Activated CD8-positive, alpha-beta memory T cell treated with anti-CD3 and anti-CD28 coated beads, Interleukin-2, amount 50 U/mL, for 48 hours (primary cell): ENCODE data around the gene LUC7L3.
"Not testable (repeated sequence)": the region's sequence is repeated elsewhere in the genome, so short reads cannot be mapped to it uniquely, and the experiment has no call there.

Experiments used
- DNase-seq: peaks from one replicate; pipeline ENCODE4 v3.0.0-alpha.2; 2020

The LUC7L3 gene

DNA sequence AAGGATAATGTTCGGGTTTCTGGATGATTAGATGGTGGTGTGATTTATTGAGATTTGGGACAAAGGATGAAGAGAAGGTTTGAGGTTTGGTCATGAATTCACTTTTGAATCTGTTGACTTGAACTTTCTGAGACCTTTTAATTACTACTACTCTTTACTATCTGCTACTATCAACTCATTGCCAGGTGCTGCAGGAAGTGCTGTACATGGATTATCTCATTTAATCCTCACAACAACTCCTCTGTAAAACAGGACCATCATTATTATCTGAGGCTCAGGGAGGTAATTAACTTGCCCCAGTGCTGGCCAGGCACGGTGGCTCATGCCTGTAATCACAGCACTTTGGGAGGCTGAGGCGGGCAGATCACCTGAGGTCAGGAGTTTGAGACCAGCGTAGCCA lies 8.8 kb upstream of the LUC7L3 start:
- DNase-seq = no peak

DNA sequence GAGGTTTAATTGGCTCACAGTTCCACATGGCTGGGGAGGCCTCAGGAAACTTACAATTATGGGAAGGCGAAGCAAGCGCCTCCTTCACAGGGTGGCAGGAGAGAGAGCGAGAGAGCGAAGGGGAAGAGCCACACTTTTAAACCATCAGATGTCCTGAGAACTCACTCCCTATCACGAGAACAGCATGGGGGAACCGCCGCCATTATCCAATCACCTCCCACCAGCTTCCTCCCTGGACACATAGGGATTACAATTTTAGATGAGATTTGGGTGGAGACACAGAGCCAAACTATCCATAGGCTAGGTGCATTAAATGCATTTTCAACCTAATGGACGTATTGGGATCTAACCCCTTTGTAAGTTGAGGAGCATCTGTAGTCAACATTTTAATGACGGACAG lies 6.8 kb upstream of the LUC7L3 start:
- no peak for DNase-seq

DNA sequence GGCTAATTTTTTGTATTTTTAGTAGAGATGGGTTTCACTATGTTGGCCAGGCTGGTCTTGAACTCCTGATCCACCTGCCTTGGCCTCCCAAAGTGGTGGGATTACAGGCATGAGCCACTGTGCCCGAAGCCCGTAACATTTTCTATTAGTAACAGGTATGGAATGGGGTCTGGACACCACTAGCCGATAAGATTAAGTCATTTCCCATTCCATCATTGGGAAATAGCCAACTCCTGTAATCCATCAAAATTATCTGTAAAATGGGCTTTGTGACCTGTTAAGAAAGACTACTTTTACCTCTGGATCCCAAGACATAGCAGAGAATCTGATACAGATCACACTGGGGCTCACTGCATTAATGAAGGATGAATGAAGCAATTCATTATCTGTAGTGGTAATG lies 3.9 kb upstream of the LUC7L3 start:
- no peak for DNase-seq

DNA sequence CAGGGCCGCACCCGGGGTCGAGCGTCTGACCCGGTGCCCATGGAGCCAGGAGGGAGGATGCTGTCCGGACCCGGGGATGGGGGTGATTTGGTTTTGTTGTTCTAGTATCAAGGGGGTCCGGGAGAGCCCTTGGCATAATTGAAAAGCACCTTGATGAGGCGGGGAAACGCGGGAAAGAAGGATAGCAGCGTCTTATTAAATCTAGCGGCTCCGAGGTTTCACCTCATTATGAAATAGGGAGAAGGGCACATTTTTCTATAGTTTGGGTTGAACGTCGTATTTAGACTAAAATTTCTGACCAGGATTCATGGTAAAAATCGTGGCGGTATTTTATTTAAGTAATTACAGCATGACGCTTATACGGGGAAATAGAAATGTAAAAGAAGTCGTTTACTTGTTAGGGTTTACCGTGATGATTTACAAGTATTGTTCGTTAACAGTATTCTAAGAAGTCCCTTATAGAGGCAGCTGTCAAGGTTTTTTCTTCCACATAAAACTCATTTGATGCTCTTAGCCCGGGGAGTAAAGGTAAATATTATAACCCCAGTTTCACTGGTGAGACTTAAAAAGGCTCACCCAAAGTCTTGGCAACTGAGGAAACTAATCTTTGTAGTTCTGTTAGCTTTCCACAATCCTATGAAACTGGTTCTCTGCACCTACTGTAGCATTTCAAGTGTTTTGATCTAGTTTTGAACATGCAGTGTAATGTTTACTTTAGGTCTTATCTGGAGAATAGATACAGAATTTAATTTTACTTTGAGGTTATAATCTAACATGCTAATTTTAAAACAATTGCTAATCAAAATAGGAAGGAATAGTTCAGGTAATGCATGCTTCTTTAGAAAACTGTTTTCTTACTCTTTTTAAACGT lies 756 bp downstream of the LUC7L3 start:
- DNase-seq = no peak

DNA sequence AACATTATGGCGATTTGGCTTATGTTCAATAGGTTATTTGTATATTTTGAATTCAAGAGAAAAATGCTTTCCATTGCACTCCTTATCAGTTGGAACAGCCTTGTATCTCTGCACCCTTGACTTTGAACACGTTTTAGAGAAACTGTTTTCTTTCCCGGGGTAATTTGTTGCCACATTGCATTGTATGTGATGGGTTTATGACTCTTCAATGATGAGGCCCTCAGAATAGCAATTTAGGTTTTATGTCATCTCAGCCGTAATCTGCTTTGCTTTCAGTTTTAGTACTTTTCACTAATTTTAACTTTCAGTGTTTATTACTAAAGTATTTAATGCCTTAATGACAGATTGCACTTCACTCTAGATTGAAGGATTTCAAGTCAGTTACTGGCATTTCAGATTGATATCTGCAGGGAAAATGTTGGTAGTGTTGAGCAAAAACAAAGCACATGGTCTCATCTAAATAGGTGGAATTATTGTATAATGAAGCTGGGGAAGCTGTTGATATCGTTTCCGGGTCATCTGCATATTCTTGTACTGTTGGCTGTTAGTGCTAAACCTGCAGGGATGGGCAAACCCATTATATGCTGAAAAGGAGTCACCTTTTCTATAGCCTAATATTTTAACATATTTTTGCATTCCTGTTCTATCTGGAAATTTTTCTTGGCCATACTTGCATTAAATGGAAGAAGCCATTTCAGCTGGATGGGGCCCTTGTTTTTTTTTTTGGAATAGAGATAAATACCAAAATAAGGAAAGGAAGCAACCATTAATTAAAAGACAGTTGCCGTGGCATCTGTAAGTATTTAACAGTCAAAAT lies 2.0 kb downstream of the LUC7L3 start:
- no peak for DNase-seq

DNA sequence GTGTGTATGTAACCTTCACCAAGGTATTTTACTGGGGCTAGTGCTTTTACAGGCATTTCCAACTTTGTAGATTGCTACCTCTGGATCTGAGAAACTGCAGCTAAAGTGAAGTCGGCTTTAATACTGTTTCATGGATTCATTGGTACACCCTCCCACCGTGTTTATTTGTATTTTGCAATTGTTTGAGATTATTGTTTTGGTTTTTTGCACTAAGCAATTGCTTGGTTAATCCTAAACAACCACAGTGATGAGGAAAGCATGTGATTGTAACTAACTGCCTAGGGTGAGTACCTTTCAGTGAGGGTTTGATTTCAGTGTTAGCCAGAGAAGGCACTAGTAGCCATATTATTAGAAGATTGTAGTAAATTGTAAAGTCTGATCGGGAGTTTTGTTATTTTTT lies 3.3 kb downstream of the LUC7L3 start:
- no peak for DNase-seq

DNA sequence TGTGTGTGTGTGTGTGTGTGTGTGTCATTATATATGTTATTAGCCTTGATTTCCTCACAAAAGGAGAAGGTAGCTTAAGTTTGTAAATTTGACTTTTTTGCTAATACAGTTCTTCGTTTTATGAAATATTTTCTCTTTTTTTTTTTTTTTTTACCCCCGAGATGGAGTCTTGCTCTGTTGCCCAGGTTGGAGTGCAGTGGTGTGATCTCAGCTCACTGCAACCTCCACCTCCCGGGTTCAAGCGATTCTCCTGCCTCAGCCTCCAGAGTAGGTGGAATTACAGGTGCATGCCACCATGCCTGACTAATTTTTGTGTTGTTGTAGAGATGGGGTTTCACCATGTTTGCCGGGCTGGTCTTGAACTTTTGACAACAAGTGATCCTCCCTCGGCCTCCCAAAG lies 5.2 kb downstream of the LUC7L3 start:
- DNase-seq = not testable (repeated sequence)

DNA sequence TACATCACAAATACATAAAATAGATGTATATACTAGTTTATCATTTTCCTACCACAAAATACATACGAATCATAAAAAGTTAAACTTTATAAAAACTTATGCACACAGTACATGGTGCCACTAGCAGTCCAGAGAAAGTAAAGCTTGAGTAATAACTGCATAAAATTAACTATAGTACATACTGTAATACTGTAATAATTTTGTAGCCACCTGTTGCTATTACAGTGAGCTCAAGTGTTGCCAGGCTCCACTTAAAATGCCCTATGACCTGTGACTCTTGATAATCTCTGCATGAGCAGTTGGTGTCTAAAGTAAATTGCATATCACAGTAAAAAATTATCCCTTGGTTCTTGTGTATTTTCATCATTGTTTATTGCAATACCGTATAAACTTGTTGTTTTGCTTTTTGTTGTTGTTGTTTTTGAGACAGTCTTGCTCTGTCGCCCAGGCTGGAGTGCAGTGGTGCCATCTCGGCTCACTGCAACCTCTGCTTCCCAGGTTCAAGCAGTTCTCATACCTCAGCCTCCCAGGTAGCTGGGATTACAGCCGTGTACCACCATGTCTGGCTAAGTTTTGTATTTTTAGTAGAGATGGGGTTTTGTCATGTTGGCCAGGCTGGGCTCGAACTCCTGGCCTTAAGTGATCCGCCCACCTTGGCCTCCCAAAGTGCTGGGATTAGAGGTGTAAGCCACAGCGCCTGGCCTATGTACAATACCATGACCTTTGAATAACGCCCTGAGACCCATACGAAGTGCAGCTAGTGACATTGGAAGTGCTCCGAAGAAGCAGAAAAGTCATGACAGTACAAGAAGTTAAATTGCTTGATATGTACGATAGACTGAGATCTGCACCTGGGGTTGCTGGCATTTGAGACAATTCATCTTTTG lies 6.6 kb downstream of the LUC7L3 start:
- DNase-seq = no peak

DNA sequence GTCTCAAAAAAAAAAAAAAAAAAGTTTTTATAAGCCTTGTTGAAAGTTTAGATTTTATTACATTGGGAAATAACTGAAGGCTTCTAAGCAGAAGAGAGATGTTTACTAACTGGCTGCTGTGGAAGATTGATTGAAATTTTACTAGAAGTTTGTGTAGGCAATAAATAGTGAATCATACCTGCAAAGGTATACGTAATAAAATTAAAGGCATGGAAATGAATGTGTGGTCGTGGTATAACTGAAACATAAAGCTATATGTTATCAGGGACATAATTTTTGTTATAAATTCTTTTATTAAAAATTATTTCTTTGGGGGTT lies 8.7 kb downstream of the LUC7L3 start:
- DNase-seq = no peak

DNA sequence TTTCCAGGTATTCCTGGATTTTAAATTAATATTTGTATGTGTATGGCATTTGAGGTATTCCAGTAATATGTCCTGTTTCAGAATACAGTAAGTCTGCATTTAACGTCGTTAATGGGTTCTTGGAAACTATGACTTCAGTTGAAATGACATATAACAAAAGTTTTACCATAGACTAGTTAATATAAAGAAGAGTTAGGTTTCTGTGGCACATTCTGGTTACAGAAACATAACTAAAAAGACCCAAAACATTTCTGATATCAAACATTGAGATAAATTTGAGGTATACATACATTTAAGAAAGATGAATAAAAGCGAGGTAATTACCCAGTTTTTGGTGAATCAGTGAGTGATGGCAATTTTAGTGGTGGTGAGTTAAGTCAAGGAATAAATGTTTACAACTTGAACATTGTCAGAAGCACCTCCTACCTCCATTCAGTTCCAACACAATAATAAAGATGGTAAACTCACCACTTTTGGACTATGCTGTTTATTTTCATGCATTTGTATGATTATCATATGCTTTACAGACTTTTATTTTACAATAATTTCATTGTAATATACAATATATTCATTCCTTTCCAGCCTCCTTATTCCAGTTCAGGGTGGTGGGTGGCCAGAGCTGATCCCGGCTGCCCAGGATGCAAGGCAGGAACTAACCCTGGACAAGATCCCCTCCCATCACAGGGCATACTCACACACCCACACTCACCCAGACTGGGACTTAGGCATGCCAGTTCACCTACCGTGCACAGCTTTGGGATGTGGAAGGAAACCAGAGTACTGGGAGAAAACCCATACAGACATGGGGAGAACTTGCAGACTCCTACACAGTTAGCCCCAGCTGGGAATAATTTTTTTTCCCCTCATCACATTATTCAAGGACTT lies 9.7 kb downstream of the LUC7L3 start:
- no peak for DNase-seq

DNA sequence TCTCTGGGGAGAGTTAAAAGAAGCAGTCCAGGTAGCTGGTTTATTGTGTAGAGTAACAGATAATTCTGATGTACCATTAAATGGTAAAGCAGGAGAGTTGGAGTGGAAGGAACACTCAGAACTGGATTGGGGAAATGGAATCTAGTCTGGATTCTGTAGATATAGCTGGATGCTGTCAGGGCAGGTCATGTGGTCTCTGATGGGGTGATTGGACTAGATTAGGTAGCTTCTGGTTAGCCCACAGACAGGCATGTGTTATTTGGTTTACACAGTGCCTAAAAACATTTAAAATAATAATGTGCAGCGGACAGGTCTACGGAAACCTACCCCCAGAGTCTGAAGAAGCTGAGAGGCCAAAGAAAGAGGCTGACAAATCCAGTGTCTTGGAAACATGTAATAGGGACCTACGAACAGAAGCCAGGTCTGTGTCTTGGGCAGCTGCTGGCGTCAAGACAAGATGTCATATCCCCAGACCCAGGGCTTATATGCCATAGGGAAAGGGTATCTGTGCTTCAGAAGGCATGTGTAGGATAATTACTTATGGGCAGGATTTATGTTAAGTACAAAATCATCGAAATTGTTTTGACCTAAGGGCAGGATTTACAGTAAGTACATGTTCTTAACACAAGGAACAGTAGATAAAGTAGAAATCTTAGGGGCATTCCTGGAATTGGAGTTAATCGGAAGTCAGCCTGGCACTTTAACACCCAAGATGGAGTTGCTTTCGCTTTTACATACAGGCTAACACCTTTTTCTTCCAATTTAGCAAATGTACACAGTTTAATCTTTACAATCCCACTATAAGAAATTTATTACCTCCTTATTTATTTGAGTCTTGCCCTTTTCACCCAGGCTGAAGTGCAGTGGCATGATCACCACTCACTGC lies 12.4 kb downstream of the LUC7L3 start:
- DNase-seq = no peak

DNA sequence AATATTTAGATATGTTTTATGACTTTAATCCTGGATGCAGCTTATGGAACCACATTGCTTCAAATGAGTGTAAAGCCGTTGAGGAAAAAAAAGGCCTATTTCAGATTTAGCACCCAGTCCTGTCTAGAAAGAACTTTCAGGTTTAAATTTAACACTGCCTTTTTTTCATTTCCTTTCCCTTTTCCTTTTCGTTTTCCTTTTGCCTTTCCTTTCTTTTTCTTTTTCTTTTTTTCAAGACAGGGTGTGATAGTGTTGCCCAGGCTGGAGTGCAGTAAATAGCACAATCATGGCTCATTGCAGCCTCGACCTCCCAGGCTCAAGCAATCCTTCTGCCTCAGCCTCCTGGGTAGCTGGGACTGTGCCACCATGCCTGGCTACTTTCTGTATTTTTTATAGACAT lies 15.9 kb downstream of the LUC7L3 start:
- DNase-seq = no peak

DNA sequence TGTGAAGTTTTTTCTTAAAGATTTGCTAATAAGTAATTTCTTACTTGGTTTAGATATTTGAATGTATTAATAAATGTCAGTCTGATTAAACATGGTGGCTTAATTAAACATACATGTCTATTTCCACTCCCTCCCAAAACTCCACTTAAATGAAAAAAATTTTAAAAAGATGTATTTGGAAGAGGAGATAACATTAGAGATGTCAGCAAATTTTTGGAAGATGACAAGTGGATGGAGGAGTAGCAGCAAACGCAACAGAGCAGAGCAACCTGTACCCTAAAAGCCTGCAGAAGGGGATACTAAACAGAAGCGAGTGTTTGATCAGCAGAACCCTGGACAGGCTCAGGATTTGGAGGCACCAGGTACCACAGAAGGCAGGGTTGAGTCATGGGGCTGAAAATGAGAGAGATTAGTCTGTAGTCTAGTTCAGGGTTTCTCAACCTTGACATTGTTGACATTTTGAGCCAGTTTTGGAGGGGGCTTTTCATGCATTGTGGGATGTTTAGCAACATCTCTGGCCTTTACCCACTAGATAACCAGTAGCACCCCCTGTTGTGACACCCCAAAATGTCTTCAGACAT lies 17.8 kb downstream of the LUC7L3 start:
- no peak for DNase-seq

DNA sequence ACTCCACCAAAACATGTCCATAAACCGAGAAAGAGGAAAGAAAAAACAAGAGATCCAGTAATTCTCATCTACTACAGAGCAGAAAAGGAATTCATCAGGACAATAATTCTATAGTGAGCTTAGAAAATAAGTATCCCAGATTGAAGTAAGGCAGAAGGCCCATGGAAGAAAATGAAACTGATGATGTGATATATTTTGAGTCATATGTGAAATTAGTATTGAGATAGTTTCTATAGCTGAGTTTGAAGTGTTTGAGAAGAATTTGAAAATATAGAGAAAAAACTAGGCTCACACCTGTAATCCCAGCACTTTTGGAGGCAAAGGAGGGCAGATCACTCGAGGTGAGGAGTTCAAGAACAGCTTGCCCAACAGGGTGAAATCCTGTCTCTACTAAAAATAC lies 19.7 kb downstream of the LUC7L3 start:
- DNase-seq = no peak

DNA sequence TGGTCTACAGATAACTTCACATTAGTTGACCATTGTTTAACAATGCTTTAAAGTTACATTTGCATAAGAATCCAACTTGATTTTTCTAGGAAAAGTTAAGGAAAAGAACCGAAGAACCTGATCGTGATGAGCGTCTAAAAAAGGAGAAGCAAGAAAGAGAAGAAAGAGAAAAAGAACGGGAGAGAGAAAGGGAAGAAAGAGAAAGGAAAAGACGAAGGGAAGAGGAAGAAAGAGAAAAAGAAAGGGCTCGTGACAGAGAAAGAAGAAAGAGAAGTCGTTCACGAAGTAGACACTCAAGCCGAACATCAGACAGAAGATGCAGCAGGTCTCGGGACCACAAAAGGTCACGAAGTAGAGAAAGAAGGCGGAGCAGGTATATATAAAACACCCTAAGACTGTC lies 26.2 kb downstream of the LUC7L3 start:
- DNase-seq = no peak

DNA sequence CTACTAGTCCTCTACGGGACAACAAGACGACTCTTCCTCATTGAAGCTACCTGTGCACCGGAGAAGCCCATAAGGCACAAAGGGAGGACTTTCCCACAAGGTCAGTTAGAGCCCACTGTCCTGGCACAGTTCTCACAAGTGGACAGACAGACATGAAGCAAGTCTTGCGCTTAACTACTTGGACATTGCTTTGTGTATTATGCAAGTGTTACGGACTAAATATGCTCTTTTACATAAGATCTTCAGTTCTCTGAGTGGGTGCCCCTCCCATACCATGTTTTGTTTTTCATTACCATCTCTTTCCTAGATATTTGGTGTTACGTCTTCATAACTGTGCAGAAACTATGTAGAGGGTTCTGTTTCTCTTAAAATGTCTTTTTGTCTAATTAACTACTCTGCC lies 29.8 kb downstream of the LUC7L3 start:
- no peak for DNase-seq

DNA sequence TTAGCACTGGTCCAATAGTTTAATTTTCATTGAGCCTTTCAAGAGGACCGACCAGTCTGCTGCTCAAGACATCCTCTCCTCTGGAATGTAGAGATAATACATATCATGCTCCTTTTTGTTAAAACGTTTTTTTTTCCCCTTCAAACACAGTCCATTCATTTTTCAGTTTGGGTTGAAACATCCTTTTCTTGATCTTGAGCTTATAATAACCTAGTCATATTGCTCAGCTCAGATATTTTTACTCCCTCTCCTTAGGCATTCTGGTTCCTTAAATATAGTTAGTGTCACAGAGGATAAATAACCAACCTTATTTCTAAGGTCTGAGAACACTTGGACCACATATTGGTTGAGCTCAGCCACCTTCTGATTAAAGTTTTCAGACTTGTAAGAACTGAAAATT lies 35.1 kb downstream of the LUC7L3 start:
- DNase-seq = no peak

DNA sequence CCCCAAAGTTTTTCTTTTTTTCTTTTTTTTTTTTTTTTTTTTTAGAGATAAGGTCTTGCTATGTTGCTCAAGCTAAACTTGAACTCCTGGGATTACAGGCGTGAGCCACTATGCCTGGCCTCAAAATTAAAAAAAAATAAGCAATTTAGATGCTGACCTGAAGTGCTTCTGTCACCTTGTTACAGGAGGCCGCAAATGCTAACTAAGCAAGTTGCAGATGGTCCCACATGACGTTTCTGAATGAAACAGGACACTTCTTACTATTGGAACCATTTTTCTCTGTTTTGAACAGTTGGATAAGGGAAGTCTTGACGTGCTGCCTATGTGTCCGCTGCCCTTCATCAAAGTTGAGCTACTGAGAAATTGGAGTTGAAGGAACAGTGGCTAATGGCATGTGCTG lies 39.1 kb downstream of the LUC7L3 start:
- DNase-seq = no peak

DNA sequence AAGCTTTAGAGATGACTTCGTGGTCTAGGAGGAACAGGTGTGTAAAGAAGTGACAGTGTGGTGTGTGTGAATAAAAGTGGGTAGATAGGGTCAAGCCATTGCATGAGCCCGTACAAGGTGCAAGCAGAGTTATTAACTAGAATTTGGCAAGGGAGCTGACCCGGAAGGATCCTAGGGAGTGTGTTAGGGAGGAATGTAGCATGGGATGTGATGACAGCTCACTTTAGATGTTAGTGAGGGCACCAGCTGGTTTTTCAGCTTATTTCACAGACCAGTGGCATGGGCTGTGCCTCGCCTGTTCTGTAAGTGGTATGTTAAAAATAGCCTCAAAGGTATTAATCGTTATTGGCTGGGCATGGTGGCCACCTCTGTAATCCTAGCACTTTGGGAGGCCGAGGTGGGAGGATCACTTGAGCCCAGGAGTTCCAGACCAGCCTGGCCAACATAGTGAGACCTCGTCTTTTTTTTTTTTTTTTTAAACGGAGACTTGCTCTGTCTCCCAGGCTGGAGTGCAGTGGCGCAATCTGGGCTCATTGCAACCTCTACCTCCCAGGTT lies 39.7 kb downstream of the LUC7L3 start:
- DNase-seq = no peak

DNA sequence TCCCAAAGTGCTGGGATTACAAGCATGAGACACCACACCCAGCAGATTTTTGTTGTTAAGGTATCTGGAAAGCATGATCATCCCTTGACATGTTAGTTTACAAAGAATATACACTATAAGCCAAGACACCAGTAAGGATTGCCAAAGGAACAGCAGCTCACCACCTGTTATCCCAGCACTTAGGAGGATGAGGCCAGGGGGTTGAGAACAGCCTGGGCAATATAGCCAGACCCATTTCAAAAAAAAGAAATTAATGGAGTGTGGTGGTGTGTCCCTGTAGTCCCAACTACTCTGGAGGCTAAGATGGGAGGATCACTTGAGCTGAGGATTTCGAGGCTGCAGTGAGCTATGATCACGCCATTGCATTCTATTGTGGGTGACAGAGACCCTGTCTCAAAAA lies 42.8 kb downstream of the LUC7L3 start:
- DNase-seq = no peak
